Heart right ventricle (tissue), 16 donors: ENCODE data around the gene GHITM. TPM values are rescaled to one million over a fixed set of nuclear protein-coding genes. Genes with fewer than 3 reads are reported as not detected.

ENCODE experiments used
- ATAC-seq, 8 donors: fragments of 200-7000 bp; cut with Tn5 transposase; one replicate each; pipeline ENCODE4 v1.9.1; 2020; ENCODE audit warnings: mild to moderate bottlenecking in 8 of 8, moderate library complexity in 8 of 8, moderate number of reproducible peaks in 1 of 8
- DNase-seq, 2 donors: peaks; one replicate each; pipeline ENCODE4 v3.0.0-alpha.2; 2020
- H3K27ac ChIP-seq, 10 donors: fragments of 200-600 bp; sonication (generic) in 2 of 10; one replicate each; pipeline versions ENCODE4 v1.5.0 to v1.8.0; 2020 to 2022; ENCODE audit warnings: mild to moderate bottlenecking in 3 of 10
- H3K27me3 ChIP-seq, 7 donors: fragments of 200-600 bp; one replicate each; pipeline ENCODE4 v1.8.0; 2021 to 2022; ENCODE audit warnings: mild to moderate bottlenecking in 2 of 7
- H3K36me3 ChIP-seq, 9 donors: fragments of 200-600 bp; sonication (generic) in 1 of 9; one replicate each; pipeline versions ENCODE4 v1.5.0 to v1.8.0; 2020 to 2022; ENCODE audit warnings: mild to moderate bottlenecking in 2 of 9
- H3K4me1 ChIP-seq, 9 donors: fragments of 200-600 bp; sonication (generic) in 1 of 9; one replicate each; pipeline versions ENCODE4 v1.5.0 to v1.8.0; 2020 to 2022; ENCODE audit warnings: mild to moderate bottlenecking in 4 of 9
- H3K4me3 ChIP-seq, 10 donors: fragments of 200-600 bp; sonication (generic) in 2 of 10; one replicate each; pipeline versions ENCODE4 v1.5.0 to v1.8.0; 2020 to 2022; ENCODE audit warnings: mild to moderate bottlenecking in 7 of 10, moderate library complexity in 2 of 10
- H3K9me3 ChIP-seq, 11 donors: fragments of 200-600 bp in 10 of 11; sonication (generic) in 2 of 11; one replicate each; pipeline versions ENCODE4 v1.5.0 to v1.8.0; 2013 to 2022; ENCODE audit warnings: mild to moderate bottlenecking in 2 of 11, control low read depth in 1 of 11, moderate library complexity in 1 of 11
- CTCF ChIP-seq, 9 donors: fragments of 200-600 bp; sonication (generic) in 2 of 9; IDR thresholded peaks; one replicate each; pipeline versions ENCODE4 v1.5.0 to v1.8.0; 2021 to 2022; ENCODE audit warnings: antibody characterized with exemption in 9 of 9, mild to moderate bottlenecking in 5 of 9, moderate library complexity in 1 of 9
- WGBS, 2 donors: extraction: QIAGEN DNeasy Blood & Tissue Kit; methylation state at CpG; one replicate each; pipeline ENCODE4 v1.1.7; 2013; ENCODE audit warnings: inconsistent platforms in 1 of 2; 5-methylcytosine and 5-hydroxymethylcytosine counted together
- intact Hi-C, 10 donors: fragments of 100-400 bp; cut with DNase I; formaldehyde crosslinking; loops; one replicate each; pipeline versions ENCODE4 v1.11.1 to v1.14.2; 2022
- polyA plus RNA-seq, 2 donors: library from polyadenylated mRNA; stranded (reverse); fragments of 200-250 nt; gene quantifications; one replicate each; pipeline ENCODE4 v1.2.3, GENCODE V29; 2013
- total RNA-seq, 10 donors: library from RNA; stranded (reverse); fragmentation: NEBNext Ultra II Directional in 3 of 10; extraction: Animal tissue kit (Norgen Biotek cat#: 25700) in 3 of 10; gene quantifications; one replicate each; pipeline versions ENCODE4 v1.2.1 to v1.2.4, GENCODE V29; 2021 to 2023
- donor health status: Arrhythmogenic right ventricular cardiomyopathy.
- donor health status: ischemic (EF 13 %, LVEDD 7.1; RV severe dilation, severe dysfunction).
- donor health status: healthy with polysubstance abuse.
- donor health status: DM: no; HTN: yes; CAD: no.
- donor health status: DM: no; HTN: no; CAD: no.
- donor health status: ischemic (EF 25% LVEDD 6.9; RV normal size, moderate dysfunction).
- donor health status: ischemic (EF 25% LVEDD 5.7; RV mildly dilated, moderate dysfunction).
- donor health status: healthy.
- donor health status: DM: yes; HTN: yes; CAD: no.
- donor health status: Ischemic cardiomyopathy.
- donor health status: ischemic (EF 35%, LVEDD 5.7; RV mildly dilated, moderate dysfunction).
- donor health status: nonischemic (EF 11% LVEDD 7.7; RV severe dilation, severe dysfunction).
- donor health status: DM: yes; HTN: yes; CAD: no.
- donor health status: PGD.
- donor health status: ischemic (EF 29% LVEDD 5.4; RV normal size, mild dysfunction).
- donor health status: nonischemic (EF 23%, LVEDD 6.1; RV moderate dilation, normal function).

Gene GHITM
- total and polyA plus RNA-seq, 12 donors: 123 to 552 (median 427) TPM

- Histone ChIP-seq H3K9me3 (no peaks in the 10 kb centered on the region), H3K27ac (no peak overlapping the region), H3K27me3 (peaks cover 10 to 58% (median 45%) of the 10 kb centered on the region in 7 donors), H3K36me3 (no peaks in the 10 kb centered on the region), H3K4me3 (peak overlapping the region; percentile 32 to 61 (median 50)), H3K4me1 (peaks cover 4 to 28% (median 12%) of the 10 kb centered on the region in 9 donors)
- no peak for ATAC-seq
- no peak for DNase-seq
- intact Hi-C loops: no loop called here
- WGBS, 2 donors: 31 to 34% methylated on average over 5 of the region's 5 CpGs
- no peak for TF ChIP-seq CTCF (IDR thresholded peaks at IDR 0.05)
Measured at GRCh38 chr10:84193846-84194423, 54.6 kb downstream of the GHITM start.

- Histone ChIP-seq H3K9me3 (no peaks in the 10 kb centered on the region), H3K27me3 (peaks cover 10 to 58% (median 45%) of the 10 kb centered on the region in 7 donors), H3K27ac (no peak within 1 kb of the TSS), H3K4me1 (peaks cover 4 to 28% (median 12%) of the 10 kb centered on the region in 9 donors), H3K36me3 (no peaks in the 10 kb centered on the region), H3K4me3 (peak within 1 kb of the TSS; percentile 32 to 61 (median 50))
- 0 to 1% methylated on average over 50 to 61 of the region's 61 CpGs for WGBS, 2 donors
- TF ChIP-seq CTCF (IDR thresholded peaks at IDR 0.05): no peak
- intact Hi-C loops: no loop called here
- peak; percentile 29 to 66 (median 47) for ATAC-seq
- DNase-seq: peak; percentile 17 to 48
Measured at GRCh38 chr10:84194424-84195043, 55.2 kb downstream of the GHITM start, which contains the start of gene CDHR1. Gene CDHR1 (plus strand): TSS chr10:84194537. CDS start chr10:84194761, 224 bp downstream.

GRCh38 chr10:84195044-84195830, 55.9 kb downstream of the GHITM start:
- Histone ChIP-seq H3K9me3 (no peaks in the 10 kb centered on the region), H3K27ac (no peak overlapping the region), H3K4me3 (peak overlapping the region; percentile 32 to 61 (median 50)), H3K36me3 (no peaks in the 10 kb centered on the region), H3K27me3 (peaks cover 10 to 57% (median 45%) of the 10 kb centered on the region in 7 donors), H3K4me1 (peaks cover 4 to 28% (median 12%) of the 10 kb centered on the region in 9 donors)
- no peak for TF ChIP-seq CTCF (IDR thresholded peaks at IDR 0.05)
- no peak for DNase-seq
- WGBS, 2 donors: 18 to 20% methylated on average over 43 of the region's 43 CpGs
- peak in 1 of 8 donors; percentile 6 for ATAC-seq
- intact Hi-C loops: no loop called here

- intact Hi-C loops: no loop called here
- H3K27ac ChIP-seq: no peak overlapping the region
- H3K4me1 ChIP-seq: peaks cover 4 to 28% (median 12%) of the 10 kb centered on the region in 9 donors
- no peaks in the 10 kb centered on the region for H3K9me3 ChIP-seq
- H3K4me3 ChIP-seq: no peak overlapping the region
- DNase-seq: no peak
- no peaks in the 10 kb centered on the region for H3K36me3 ChIP-seq
- peaks cover 10 to 52% (median 44%) of the 10 kb centered on the region in 7 donors for H3K27me3 ChIP-seq
- no peak for TF ChIP-seq CTCF (IDR thresholded peaks at IDR 0.05)
- ATAC-seq: no peak
- 32 to 37% methylated on average over 4 of the region's 4 CpGs for WGBS, 2 donors
Measured at GRCh38 chr10:84196083-84196482, 56.8 kb downstream of the GHITM start.
